HL-60/S4 treated with retinoic acid at 250 ng/mL for 4 days and 3 days (cell line): ENCODE data around the gene VPS37D.
"Not testable (repeated sequence)": the region's sequence is repeated elsewhere in the genome, so short reads cannot be mapped to it uniquely, and the experiment has no call there.

Source experiments
- in situ Hi-C: fragments of 300-500 bp; cut with MboI; formaldehyde crosslinking; loops from 2 replicates; pipeline ENCODE4 v1.7.0; 2022; ENCODE audit warnings: low sequenced_read_pairs

VPS37D gene

GRCh38 chr7:73646785-73647724 is 20.6 kb upstream of the VPS37D start:
- in situ Hi-C loops: no loop called here

GRCh38 chr7:73647725-73648592 is 19.7 kb upstream of the VPS37D start:
- in situ Hi-C loops: no loop called here

GRCh38 chr7:73648593-73649332 is 18.9 kb upstream of the VPS37D start:
- in situ Hi-C loops: no loop called here

DNA sequence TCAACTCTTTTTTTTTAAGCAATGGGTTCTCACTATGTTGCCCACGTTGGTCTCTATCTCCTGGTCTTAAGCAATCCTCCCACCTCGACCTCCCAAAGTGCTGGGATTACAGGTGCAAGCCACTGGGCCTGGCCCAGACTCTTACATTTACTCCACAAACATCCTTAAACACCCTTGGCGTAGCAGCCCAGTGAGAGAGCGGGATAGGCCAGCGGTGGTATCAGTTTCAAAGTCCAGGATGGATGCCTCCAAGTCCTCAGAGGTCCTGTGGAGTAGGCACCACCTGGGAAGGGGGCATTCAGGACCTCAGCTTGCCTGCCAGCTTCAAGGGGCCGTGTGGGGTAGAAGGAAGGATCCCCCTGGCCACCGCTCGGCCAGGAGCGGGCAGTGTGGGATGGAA is 18.1 kb upstream of the VPS37D start:
- in situ Hi-C loops: no loop called here

- in situ Hi-C loops: no loop called here
Observed at GRCh38 chr7:73650524-73650923, 17.1 kb upstream of the VPS37D start.

DNA sequence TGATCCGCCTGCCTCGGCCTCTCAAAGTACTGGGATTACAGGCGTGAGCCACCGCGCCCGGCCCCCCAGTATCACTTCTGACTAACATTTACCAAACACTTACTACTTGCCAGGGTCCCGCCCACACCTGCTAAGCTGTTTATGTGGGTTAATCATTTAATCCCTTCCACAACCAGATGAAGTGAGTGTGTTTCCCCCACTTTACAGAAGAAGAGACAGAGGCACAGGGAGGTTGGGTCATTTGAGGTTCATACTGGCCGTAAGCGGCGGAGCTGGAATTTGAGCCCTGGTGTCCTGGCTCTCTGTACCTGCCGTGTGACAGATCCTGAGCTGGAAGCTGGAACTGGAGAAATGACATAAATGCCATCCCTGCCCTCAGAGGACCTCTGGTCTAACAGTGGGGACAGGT is 15.1 kb upstream of the VPS37D start:
- in situ Hi-C loops: no loop called here

GRCh38 chr7:73655309-73655708 is 12.3 kb upstream of the VPS37D start:
- in situ Hi-C loops: not testable (repeated sequence)

GRCh38 chr7:73659983-73660382 is 7.6 kb upstream of the VPS37D start:
- in situ Hi-C loops: no loop called here

- in situ Hi-C loops: not testable (repeated sequence)
Observed at GRCh38 chr7:73660594-73660993, 7.0 kb upstream of the VPS37D start.

GRCh38 chr7:73663033-73663432 is 4.6 kb upstream of the VPS37D start:
- in situ Hi-C loops: no loop called here

GRCh38 chr7:73668103-73668885 is 663 bp downstream of the VPS37D start:
- in situ Hi-C loops: no loop called here

DNA sequence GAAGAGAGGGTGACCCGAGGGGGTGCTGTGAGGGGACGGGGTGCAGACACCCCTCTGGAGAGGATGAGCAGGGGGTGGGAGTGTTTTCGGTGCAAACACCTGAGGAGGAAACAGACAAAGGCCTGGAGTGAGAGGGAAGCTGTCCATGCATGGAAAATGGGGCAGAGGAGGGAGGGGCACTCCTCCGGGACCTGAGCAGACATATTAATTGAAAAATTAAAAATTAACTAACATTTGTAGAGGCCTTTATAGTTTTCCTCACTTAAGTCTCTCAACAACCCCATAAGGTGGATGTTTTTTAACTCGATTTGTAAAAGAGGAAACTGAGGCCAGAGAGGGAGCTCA is 1.2 kb downstream of the VPS37D start:
- in situ Hi-C loops: no loop called here

DNA sequence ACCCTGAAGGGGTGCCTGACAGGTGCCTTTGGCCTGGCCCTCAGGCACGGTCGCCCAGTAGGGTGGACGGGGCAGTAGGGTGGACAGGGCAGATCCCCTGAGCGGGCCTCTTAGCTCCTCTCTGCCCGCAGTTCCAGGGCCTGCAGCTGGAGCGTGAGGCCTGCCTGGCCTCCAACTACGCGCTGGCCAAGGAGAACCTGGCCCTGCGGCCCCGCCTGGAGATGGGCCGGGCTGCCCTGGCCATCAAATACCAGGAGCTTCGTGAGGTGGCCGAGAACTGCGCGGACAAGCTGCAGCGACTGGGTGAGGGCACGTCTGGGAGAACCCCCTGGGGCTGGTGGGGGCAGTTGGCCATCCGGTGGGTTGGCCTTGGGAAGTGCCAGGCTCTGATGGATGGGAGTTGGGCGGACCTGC is 1.7 kb downstream of the VPS37D start:
- in situ Hi-C loops: no loop called here

DNA sequence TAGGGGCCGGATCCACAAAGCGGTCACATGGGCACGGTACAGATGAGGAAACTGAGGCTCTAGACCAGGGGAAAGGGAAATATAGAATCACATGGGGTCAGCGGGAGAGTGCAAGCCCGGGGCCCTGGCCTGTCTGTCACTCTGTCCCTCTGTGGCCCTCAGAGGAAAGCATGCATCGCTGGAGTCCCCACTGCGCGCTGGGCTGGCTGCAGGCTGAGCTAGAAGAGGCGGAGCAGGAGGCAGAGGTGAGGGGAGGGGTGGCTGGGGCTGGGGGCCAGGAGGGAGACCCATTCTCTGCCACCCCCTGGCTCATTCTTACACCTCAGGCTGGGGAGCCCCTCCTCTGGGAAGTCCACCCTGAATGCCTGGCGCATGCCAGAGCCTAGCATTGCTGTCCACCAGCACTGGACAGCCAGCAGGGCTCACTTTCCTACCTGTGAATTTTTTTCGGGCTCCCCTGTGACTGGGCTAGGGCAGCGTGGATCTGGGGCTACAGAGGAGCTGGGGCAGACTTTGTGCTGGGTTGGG is 2.3 kb downstream of the VPS37D start:
- in situ Hi-C loops: no loop called here

DNA sequence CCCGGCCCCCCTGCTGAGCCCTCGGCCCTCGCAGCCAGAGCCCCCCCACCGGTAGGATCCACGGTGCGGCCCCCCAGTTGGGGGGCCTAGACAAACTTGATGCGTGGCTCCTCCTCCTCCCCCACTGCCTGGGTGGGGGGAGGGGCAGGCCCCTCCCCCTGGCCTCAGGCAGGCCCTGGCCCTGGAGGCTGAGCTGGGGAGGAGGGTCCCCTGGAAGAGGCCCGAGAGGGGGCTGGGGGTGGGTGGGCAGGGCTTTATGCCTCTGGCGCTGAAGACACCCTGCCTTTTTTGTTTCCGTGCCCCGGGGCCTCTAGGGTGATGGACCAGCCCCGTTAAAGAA is 3.7 kb downstream of the VPS37D start:
- in situ Hi-C loops: no loop called here

DNA sequence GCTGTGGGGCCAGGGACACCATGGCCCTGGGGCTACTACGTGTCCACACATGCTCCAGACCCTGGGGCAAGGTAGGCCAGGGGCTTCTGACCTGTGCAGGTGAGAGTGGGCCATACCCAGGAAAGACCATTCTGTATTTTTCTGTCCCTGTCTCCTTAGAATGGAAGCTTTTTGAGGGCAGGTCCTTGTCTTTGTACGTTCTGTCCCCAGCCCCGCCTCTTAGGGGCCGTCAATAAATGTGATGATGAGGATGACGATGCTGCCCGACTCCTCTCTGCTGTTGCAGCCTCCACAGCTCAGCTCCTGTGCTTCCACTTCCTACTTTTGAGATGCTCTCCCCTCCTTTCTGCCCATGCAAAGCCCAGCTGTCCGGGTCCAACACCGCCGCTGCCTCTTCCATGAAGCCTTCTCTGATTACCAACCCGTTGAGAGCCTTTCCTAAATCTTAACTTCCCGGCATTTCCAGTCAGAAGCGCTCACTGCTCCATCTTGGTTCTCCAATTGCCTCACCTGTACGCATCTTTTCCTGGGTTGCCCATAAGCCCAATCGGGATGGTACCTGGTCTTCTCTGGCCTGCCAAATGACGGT is 4.3 kb downstream of the VPS37D start:
- in situ Hi-C loops: no loop called here

DNA sequence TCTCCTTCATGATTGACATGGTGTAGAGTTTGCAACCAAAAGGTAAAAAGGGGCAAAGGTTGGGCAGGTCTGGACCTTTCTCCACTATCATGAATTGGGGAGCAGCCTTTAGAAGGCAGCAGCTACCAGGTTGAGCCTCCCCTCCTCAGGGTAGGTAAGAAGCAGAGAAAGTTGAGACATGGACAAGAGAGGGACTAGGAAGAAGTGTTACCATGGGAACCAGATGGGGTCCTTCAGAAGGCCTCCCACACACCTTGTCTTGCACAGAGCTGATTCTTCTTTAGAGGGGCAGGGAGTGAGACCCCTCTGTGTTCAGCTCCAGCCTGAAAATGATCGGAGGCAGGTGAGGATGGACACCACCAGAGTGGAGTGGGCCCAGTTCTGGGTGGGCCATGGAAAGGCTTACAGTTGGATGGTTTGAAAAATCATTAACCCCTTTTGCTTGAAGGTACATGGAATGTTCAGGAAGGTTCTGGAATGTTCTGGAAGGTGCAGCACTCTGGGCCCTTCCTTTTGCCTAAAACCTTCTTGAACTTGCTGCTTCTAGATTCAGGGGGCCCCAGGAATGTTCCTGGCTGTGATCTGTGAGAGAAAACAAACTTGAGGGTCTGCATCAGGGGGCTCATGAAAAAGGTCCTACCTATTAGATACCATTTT is 7.0 kb downstream of the VPS37D start:
- in situ Hi-C loops: no loop called here

GRCh38 chr7:73676062-73676461 is 8.4 kb downstream of the VPS37D start:
- in situ Hi-C loops: not testable (repeated sequence)

GRCh38 chr7:73678862-73679261 is 11.2 kb downstream of the VPS37D start:
- in situ Hi-C loops: no loop called here
